ENCODE results near the gene DIP2A. TPM values are rescaled to one million over a fixed set of nuclear protein-coding genes. Genes with fewer than 3 reads are reported as not detected.

DIP2A gene
- total and polyA plus RNA-seq, 3 donors from 2014 or later = 42.5 to 104 (median 94.3) TPM

DNA sequence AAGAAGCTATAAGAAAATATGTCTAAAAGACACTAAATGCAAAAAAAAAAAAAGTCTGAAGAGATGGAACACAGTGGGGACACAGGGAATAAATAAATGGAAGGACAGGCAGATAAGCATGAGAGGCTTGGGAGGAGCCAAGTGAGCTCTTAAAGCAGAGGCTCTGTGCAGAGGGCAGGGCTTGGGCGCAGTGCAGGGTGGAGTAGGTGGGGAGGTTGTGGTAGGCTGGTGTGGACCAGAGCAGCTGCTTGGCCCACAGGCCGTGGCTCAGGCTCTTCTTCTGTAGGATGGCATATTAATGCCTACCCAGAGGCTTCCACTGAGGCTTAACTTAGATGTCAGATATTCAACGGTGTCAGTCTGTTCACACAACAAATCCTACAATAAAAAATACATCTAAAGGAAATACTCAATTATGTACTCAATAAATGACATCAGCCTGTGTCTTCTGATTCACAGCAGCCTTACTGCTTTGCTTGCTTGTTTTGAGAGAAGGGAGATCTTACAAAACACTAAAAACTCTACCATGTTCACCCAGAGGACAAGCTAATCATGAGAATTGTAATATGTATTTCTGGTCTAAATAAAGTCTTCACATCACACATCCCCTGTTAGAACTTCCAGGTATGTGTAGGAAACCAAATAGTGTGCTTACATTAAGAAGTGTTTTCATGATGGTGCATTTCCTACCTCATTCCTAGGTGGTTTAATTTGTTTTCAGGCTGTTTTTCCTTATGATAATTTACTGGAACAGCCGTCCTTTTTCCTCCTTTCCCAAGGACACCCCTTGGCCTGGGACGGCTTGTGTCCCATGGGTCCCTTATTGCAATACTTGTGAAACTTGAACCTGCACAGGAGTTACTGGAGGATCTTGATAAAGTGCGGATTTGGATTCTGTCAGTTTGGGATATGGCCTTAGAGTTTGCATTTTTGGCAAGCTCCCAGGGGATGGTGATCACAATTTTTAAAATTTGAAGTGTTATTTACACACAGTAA lies 24.9 kb downstream of the DIP2A start:
- TF ChIP-seq POLR2A (IDR thresholded peaks at IDR 0.05) = no peak
- TF ChIP-seq, protein P1, sequence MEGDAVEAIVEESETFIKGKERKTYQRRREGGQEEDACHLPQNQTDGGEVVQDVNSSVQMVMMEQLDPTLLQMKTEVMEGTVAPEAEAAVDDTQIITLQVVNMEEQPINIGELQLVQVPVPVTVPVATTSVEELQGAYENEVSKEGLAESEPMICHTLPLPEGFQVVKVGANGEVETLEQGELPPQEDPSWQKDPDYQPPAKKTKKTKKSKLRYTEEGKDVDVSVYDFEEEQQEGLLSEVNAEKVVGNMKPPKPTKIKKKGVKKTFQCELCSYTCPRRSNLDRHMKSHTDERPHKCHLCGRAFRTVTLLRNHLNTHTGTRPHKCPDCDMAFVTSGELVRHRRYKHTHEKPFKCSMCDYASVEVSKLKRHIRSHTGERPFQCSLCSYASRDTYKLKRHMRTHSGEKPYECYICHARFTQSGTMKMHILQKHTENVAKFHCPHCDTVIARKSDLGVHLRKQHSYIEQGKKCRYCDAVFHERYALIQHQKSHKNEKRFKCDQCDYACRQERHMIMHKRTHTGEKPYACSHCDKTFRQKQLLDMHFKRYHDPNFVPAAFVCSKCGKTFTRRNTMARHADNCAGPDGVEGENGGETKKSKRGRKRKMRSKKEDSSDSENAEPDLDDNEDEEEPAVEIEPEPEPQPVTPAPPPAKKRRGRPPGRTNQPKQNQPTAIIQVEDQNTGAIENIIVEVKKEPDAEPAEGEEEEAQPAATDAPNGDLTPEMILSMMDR (IDR thresholded peaks at IDR 0.05) = no peak

GRCh38 chr21:46486481-46487126 lies 27.9 kb downstream of the DIP2A start:
- TF ChIP-seq, protein P1 (IDR thresholded peaks at IDR 0.05) = no peak
- no peak for TF ChIP-seq POLR2A (IDR thresholded peaks at IDR 0.05)
- no peaks in the 10 kb centered on the region for H3K27me3 ChIP-seq
- H3K4me1 ChIP-seq = no peaks in the 10 kb centered on the region
- no peak for DNase-seq
- no peak overlapping the region for H3K27ac ChIP-seq
- no peak overlapping the region for H3K4me3 ChIP-seq
- no peaks in the 10 kb centered on the region for H3K36me3 ChIP-seq (ENCODE audit: low read depth, missing control alignments)
- intact Hi-C loops (cut with DNase I; ENCODE audit: low total_unique reads) = no loop called here
- H3K9me3 ChIP-seq = no peaks in the 10 kb centered on the region
- 94 to 98% methylated on average over 4 of the region's 4 CpGs for WGBS, 2 donors

More for the DNA sequence above, 24.9 kb downstream of the DIP2A start:
- 72 to 78% methylated on average over 6 of the region's 6 CpGs for WGBS, 2 donors
- Histone ChIP-seq H3K27me3 (no peaks in the 10 kb centered on the region), H3K27ac (no peak overlapping the region), H3K4me3 (no peak overlapping the region), H3K9me3 (no peaks in the 10 kb centered on the region), H3K4me1 (no peaks in the 10 kb centered on the region), H3K36me3 (ENCODE audit: low read depth, missing control alignments) (no peaks in the 10 kb centered on the region)
- DNase-seq = no peak
- intact Hi-C loops (cut with DNase I; ENCODE audit: low total_unique reads) = no loop called here

DNA sequence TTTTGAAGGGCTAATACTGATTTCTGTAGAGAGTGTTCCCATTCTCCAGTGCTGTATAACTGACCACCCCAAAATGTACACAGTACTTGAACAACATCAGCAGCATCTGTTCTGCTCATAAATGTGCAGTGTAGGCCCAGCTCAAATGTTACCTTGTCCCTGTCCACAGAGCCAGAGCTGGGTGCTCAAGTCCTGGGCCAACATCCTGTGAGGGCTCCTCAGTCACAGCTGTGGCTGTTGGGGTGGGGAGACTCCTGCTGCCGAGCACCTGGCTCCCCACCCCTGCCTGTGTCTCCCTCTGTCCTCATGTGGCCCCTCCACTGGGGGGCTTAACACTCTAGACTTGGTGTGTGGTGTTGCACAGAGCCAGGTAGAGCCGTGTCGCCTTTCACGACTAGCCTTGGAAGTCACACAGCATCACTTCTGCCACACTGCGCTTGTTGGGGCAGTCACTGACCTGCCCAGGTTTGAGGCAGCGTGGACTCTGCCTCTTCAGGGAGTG lies 30.5 kb downstream of the DIP2A start:
- no peaks in the 10 kb centered on the region for H3K27me3 ChIP-seq
- H3K4me3 ChIP-seq = no peak overlapping the region
- H3K36me3 ChIP-seq (ENCODE audit: low read depth, missing control alignments) = no peaks in the 10 kb centered on the region
- TF ChIP-seq, protein P1 (IDR thresholded peaks at IDR 0.05) = no peak
- no peak for TF ChIP-seq POLR2A (IDR thresholded peaks at IDR 0.05)
- H3K9me3 ChIP-seq = no peaks in the 10 kb centered on the region
- no peaks in the 10 kb centered on the region for H3K4me1 ChIP-seq
- H3K27ac ChIP-seq = no peak overlapping the region
- intact Hi-C loops (cut with DNase I; ENCODE audit: low total_unique reads) = no loop called here
- DNase-seq = no peak
- WGBS, 2 donors = 85 to 86% methylated on average over 5 to 6 of the region's 6 CpGs

GRCh38 chr21:46489800-46490199 lies 31.1 kb downstream of the DIP2A start:
- intact Hi-C loops (cut with DNase I; ENCODE audit: low total_unique reads) = no loop called here
- no peaks in the 10 kb centered on the region for H3K4me1 ChIP-seq
- no peak for DNase-seq
- 71 to 89% methylated on average over 10 of the region's 10 CpGs for WGBS, 2 donors
- H3K36me3 ChIP-seq (ENCODE audit: low read depth, missing control alignments) = no peaks in the 10 kb centered on the region
- no peaks in the 10 kb centered on the region for H3K9me3 ChIP-seq
- no peak for TF ChIP-seq POLR2A (IDR thresholded peaks at IDR 0.05)
- TF ChIP-seq, protein P1 (IDR thresholded peaks at IDR 0.05) = no peak
- no peaks in the 10 kb centered on the region for H3K27me3 ChIP-seq
- no peak overlapping the region for H3K4me3 ChIP-seq
- H3K27ac ChIP-seq = no peak overlapping the region
